HepG2 (cell line): Measurements from ENCODE around the gene TMEM86B.

ENCODE experiments used
- NCOA2 ChIP-seq: sonication (generic); formaldehyde crosslinking; IDR thresholded peaks from 2 replicates; pipeline ENCODE4 v1.8.0; 2022; ENCODE audit warnings: inconsistent platforms
- RAD21 ChIP-seq: fragments of 450-650 bp; formaldehyde crosslinking; IDR thresholded peaks from 2 replicates; pipeline ENCODE4 v1.5.0; 2020; ENCODE audit warnings: mild to moderate bottlenecking
- SNAPC2 ChIP-seq: sonication (generic); formaldehyde crosslinking; IDR thresholded peaks from 2 replicates; pipeline ENCODE4 v1.8.1; 2022; ENCODE audit warnings: mild to moderate bottlenecking, missing genetic modification reagents
- ZNF451 ChIP-seq: sonication (generic); formaldehyde crosslinking; IDR thresholded peaks from 2 replicates; pipeline ENCODE4 v1.5.0; 2020; ENCODE audit warnings: mild to moderate bottlenecking, missing genetic modification reagents
- TF ChIP-seq, protein P1 (sequence below): sonication (generic); formaldehyde crosslinking; IDR thresholded peaks from 2 replicates; pipeline ENCODE4 v1.4.0; 2020; ENCODE audit warnings: mild to moderate bottlenecking, missing genetic modification reagents, borderline replicate concordance
- TF ChIP-seq, protein P2 (sequence below), 2 experiments: sonication (generic) in 1 of 2; formaldehyde crosslinking in 1 of 2; IDR thresholded peaks; 2 replicates each; pipeline versions ENCODE4 v1.5.1 to v1.6.1; 2011 to 2020; ENCODE audit warnings: borderline replicate concordance in 1 of 2, low read depth in 1 of 2, low read length in 1 of 2, mild to moderate bottlenecking in 1 of 2, missing genetic modification reagents in 1 of 2, moderate library complexity in 1 of 2

DNA sequence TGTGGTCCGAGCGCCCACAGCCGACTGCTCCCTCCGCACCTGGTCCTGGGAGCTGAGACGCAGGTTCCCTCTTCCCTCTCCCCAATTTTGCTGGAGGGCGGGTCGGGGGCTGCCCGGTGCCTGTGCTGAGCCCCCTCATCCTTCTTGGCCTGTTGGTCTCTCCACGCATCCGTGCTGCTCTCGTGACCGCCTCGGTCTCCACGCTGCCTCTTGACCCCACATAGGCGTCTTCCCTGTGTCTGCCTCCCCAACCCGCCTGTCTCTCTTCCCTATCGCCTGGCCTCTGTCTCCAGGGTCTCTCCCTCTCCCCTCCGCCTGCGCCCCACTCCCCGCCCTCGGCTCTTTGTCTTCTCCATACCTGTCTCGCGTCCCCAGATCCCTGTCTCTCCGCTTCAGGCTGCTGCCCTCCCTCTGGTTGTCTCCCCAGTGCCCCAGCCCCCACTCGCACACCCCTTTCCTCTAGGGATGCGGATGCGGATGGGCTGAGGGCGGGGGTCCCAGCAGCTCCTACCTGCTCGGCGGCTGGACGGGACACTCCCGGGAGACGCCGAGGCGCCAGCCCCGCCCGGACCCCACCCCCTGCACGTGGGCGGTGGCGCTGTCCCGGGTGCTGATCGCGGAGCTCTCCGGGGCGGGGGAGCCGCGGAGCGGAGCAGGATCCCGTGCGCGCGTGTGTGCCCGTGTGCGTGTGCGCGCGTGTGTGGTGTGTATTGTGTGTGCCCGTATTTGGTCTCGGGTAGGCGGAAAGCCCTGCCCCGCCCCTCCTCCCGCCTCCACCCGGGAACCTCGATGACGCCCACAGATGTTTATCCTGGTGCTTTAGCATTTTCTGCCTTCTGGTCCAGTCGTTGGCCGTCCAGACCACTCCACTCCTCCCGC, 48.7 kb downstream of the TMEM86B start, which contains the start of gene SYT5:
- TF ChIP-seq SNAPC2 (CRISPR knock-in tag) (no peak), ZNF451 (CRISPR knock-in tag) (no peak), NCOA2 (CRISPR knock-in tag) (no peak), RAD21 (no peak)
- TF ChIP-seq, protein P1, sequence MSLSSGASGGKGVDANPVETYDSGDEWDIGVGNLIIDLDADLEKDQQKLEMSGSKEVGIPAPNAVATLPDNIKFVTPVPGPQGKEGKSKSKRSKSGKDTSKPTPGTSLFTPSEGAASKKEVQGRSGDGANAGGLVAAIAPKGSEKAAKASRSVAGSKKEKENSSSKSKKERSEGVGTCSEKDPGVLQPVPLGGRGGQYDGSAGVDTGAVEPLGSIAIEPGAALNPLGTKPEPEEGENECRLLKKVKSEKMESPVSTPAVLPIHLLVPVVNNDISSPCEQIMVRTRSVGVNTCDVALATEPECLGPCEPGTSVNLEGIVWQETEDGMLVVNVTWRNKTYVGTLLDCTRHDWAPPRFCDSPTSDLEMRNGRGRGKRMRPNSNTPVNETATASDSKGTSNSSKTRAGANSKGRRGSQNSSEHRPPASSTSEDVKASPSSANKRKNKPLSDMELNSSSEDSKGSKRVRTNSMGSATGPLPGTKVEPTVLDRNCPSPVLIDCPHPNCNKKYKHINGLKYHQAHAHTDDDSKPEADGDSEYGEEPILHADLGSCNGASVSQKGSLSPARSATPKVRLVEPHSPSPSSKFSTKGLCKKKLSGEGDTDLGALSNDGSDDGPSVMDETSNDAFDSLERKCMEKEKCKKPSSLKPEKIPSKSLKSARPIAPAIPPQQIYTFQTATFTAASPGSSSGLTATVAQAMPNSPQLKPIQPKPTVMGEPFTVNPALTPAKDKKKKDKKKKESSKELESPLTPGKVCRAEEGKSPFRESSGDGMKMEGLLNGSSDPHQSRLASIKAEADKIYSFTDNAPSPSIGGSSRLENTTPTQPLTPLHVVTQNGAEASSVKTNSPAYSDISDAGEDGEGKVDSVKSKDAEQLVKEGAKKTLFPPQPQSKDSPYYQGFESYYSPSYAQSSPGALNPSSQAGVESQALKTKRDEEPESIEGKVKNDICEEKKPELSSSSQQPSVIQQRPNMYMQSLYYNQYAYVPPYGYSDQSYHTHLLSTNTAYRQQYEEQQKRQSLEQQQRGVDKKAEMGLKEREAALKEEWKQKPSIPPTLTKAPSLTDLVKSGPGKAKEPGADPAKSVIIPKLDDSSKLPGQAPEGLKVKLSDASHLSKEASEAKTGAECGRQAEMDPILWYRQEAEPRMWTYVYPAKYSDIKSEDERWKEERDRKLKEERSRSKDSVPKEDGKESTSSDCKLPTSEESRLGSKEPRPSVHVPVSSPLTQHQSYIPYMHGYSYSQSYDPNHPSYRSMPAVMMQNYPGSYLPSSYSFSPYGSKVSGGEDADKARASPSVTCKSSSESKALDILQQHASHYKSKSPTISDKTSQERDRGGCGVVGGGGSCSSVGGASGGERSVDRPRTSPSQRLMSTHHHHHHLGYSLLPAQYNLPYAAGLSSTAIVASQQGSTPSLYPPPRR (CRISPR knock-in tag), result no peak
- TF ChIP-seq, protein P2, sequence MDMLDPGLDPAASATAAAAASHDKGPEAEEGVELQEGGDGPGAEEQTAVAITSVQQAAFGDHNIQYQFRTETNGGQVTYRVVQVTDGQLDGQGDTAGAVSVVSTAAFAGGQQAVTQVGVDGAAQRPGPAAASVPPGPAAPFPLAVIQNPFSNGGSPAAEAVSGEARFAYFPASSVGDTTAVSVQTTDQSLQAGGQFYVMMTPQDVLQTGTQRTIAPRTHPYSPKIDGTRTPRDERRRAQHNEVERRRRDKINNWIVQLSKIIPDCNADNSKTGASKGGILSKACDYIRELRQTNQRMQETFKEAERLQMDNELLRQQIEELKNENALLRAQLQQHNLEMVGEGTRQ (IDR thresholded peaks at IDR 0.05; ENCODE audit: low read depth, low read length), result no peak
- TF ChIP-seq, protein P2 (CRISPR knock-in tag; IDR thresholded peaks at IDR 0.05; ENCODE audit: borderline replicate concordance), result no peak
